HepG2 (cell line): ENCODE results near the gene PITX3. TPM values are rescaled to one million over a fixed set of nuclear protein-coding genes. Genes with fewer than 3 reads are reported as not detected.
A peak's percentile ranks its signal among the peaks of the same experiment; 100 is the strongest.

Experiments used
- AKAP8 ChIP-seq: sonication (generic); formaldehyde crosslinking; IDR thresholded peaks from 2 replicates; pipeline ENCODE4 v1.5.1; 2020; ENCODE audit warnings: mild to moderate bottlenecking, missing genetic modification reagents
- CREM ChIP-seq, 2 experiments: sonication (generic) in 1 of 2; formaldehyde crosslinking in 1 of 2; IDR thresholded peaks; 2 replicates each; pipeline versions ENCODE4 v1.4.0 to v1.6.1; 2016 to 2020; ENCODE audit warnings: antibody characterized with exemption in 1 of 2, mild to moderate bottlenecking in 1 of 2, missing genetic modification reagents in 1 of 2
- DNMT3B ChIP-seq: conservative IDR thresholded peaks from 2 replicates; pipeline ENCODE4 v1.6.1; 2016; ENCODE audit warnings: missing biosample characterization, control low read depth
- HNRNPLL ChIP-seq: fragments of 200-400 bp; formaldehyde crosslinking; IDR thresholded peaks from 2 replicates; pipeline ENCODE4 v1.6.1; 2017; ENCODE audit warnings: mild to moderate bottlenecking, low read depth, low read length; ENCODE audit not compliant: poor library complexity, severe bottlenecking
- IRX3 ChIP-seq: sonication (generic); formaldehyde crosslinking; IDR thresholded peaks from 2 replicates; pipeline ENCODE4 v1.8.1; 2023; ENCODE audit warnings: mild to moderate bottlenecking, low read depth, missing genetic modification reagents, borderline replicate concordance
- JUN ChIP-seq: sonication (generic); formaldehyde crosslinking; IDR thresholded peaks from 2 replicates; pipeline ENCODE4 v1.4.0; 2020; ENCODE audit warnings: mild to moderate bottlenecking, missing genetic modification reagents
- MBNL3 ChIP-seq: fragments of 250-450 bp; sonication (Bioruptor Pico); conservative IDR thresholded peaks from 2 replicates; pipeline ENCODE4 v1.8.0; 2022; ENCODE audit warnings: mild to moderate bottlenecking, inconsistent platforms
- MTERF4 ChIP-seq: sonication (generic); formaldehyde crosslinking; IDR thresholded peaks from 2 replicates; pipeline ENCODE4 v1.8.0; 2023; ENCODE audit warnings: mild to moderate bottlenecking, missing genetic modification reagents
- PAWR ChIP-seq: sonication (generic); formaldehyde crosslinking; IDR thresholded peaks from 2 replicates; pipeline ENCODE4 v1.4.0; 2020; ENCODE audit warnings: missing genetic modification reagents, mild to moderate bottlenecking, borderline replicate concordance
- PLRG1 ChIP-seq: fragments of 450-650 bp; conservative IDR thresholded peaks from 2 replicates; pipeline ENCODE4 v1.6.1; 2016
- RFX1 ChIP-seq: fragments of 450-650 bp; IDR thresholded peaks from 2 replicates; pipeline ENCODE4 v1.6.1; 2017
- RXRB ChIP-seq: IDR thresholded peaks from 2 replicates; pipeline ENCODE4 v1.6.1; 2016; ENCODE audit warnings: borderline replicate concordance, missing genetic modification reagents, missing compliant biosample characterization
- SIN3B ChIP-seq: fragments of 150-350 bp; IDR thresholded peaks from 2 replicates; pipeline ENCODE4 v1.6.1; 2014; ENCODE audit warnings: low read length
- SOX5 ChIP-seq: IDR thresholded peaks from 2 replicates; pipeline ENCODE4 v1.6.1; 2016; ENCODE audit warnings: borderline replicate concordance
- ZFP36 ChIP-seq: fragments of 150-350 bp; IDR thresholded peaks from 2 replicates; pipeline ENCODE4 v1.6.1; 2018; ENCODE audit warnings: borderline replicate concordance, low read length, low read depth; ENCODE audit not compliant: partially characterized antibody
- ZNF232 ChIP-seq: sonication (generic); formaldehyde crosslinking; IDR thresholded peaks from 2 replicates; pipeline ENCODE4 v1.4.0; 2020; ENCODE audit warnings: missing genetic modification reagents, borderline replicate concordance
- ZNF282 ChIP-seq: fragments of 450-650 bp; IDR thresholded peaks from 2 replicates; pipeline ENCODE4 v1.6.1; 2018; ENCODE audit not compliant: partially characterized antibody
- ZNF530 ChIP-seq: sonication (generic); formaldehyde crosslinking; IDR thresholded peaks from 2 replicates; pipeline ENCODE4 v1.5.0; 2020; ENCODE audit warnings: low read depth, mild to moderate bottlenecking, missing genetic modification reagents
- ZNF563 ChIP-seq: sonication (generic); formaldehyde crosslinking; IDR thresholded peaks from 2 replicates; pipeline ENCODE4 v1.8.0; 2022; ENCODE audit warnings: mild to moderate bottlenecking, moderate library complexity, missing genetic modification reagents
- ZNF746 ChIP-seq: sonication (generic); formaldehyde crosslinking; IDR thresholded peaks from 2 replicates; pipeline ENCODE4 v1.8.0; 2022; ENCODE audit warnings: mild to moderate bottlenecking, missing genetic modification reagents
- polyA plus RNA-seq, 8 experiments: library from polyadenylated mRNA; depleted of rRNA in 3 of 8; stranded (reverse) in 7 of 8; unstranded in 1 of 8; fragments of >200 nt; fragmentation: Illumina TruSeq in 4 of 8; extraction: Trizol in 4 of 8; gene quantifications; 2 replicates each; pipeline versions ENCODE4 v1.2.1 to v1.2.3, GENCODE V29; 2011 to 2016; ENCODE audit warnings: low read depth in 4 of 8, missing spikeins in 1 of 8, mixed read lengths in 1 of 8; ENCODE audit not compliant: insufficient read depth in 1 of 8
- total RNA-seq, 5 experiments: library from RNA; depleted of rRNA; stranded (reverse); fragments of >200 nt; fragmentation: Illumina TruSeq; extraction: Trizol; gene quantifications; 2 replicates each; pipeline ENCODE4 v1.2.3, GENCODE V29; 2016; ENCODE audit warnings: low read depth in 1 of 5
- TF ChIP-seq, protein P1 (sequence below): sonication (generic); formaldehyde crosslinking; conservative IDR thresholded peaks from 2 replicates; pipeline ENCODE4 v1.8.0; 2022; ENCODE audit warnings: low read depth, missing genetic modification reagents
- TF ChIP-seq, protein P2 (sequence below): sonication (generic); formaldehyde crosslinking; IDR thresholded peaks from 2 replicates; pipeline ENCODE4 v1.5.0; 2020; ENCODE audit warnings: mild to moderate bottlenecking, missing genetic modification reagents
- TF ChIP-seq, protein P3 (sequence below): sonication (generic); formaldehyde crosslinking; IDR thresholded peaks from 2 replicates; pipeline ENCODE4 v1.4.0; 2020; ENCODE audit warnings: missing genetic modification reagents

Gene PITX3
- total and polyA plus RNA-seq, 2 of the 13 experiments (the other 11 are each of a cell fraction or from before 2014, with no cell fraction given), result not detected

DNA sequence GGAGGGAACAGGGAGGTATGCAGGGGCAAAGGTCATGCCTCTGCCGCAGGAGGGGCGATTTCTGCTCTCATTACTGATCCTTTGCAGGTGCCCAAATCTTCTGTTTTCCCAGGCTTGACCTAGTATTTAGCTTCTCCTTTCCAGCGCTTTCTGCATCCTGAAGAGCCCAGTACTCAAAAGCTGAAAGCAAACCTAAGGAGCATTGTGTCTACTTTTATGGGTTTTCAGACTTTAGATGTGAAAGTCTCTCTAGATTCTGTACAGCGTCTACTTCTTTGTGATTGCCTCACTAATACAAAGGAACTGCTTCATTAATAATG is 4.6 kb upstream of the PITX3 start (continued):
- peak; percentile 43; the same call in 1 of the 2 replicates for TF ChIP-seq ZNF563 (CRISPR knock-in tag)
- TF ChIP-seq MTERF4 (CRISPR knock-in tag), result 0 out of 2 replicates have a peak, but pooled peaks have one; percentile 47
- TF ChIP-seq ZNF232 (CRISPR knock-in tag), result no peak
- no peak for TF ChIP-seq RFX1
- TF ChIP-seq PLRG1, result no peak
- TF ChIP-seq MBNL3 (CRISPR knock-in tag), result no peak
- no peak for TF ChIP-seq HNRNPLL
- TF ChIP-seq IRX3 (CRISPR knock-in tag), result no peak
- no peak for TF ChIP-seq RXRB
- TF ChIP-seq ZFP36, result no peak
- no peak for TF ChIP-seq PAWR
- no peak for TF ChIP-seq ZNF746 (CRISPR knock-in tag)
- no peak for TF ChIP-seq CREM (IDR thresholded peaks at IDR 0.05)
- no peak for TF ChIP-seq CREM (CRISPR knock-in tag; IDR thresholded peaks at IDR 0.05)
- peak; percentile 47; the same call in 1 of the 2 replicates for TF ChIP-seq DNMT3B (CRISPR knock-in tag)
- TF ChIP-seq, protein P1, sequence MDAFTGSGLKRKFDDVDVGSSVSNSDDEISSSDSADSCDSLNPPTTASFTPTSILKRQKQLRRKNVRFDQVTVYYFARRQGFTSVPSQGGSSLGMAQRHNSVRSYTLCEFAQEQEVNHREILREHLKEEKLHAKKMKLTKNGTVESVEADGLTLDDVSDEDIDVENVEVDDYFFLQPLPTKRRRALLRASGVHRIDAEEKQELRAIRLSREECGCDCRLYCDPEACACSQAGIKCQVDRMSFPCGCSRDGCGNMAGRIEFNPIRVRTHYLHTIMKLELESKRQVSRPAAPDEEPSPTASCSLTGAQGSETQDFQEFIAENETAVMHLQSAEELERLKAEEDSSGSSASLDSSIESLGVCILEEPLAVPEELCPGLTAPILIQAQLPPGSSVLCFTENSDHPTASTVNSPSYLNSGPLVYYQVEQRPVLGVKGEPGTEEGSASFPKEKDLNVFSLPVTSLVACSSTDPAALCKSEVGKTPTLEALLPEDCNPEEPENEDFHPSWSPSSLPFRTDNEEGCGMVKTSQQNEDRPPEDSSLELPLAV (CRISPR knock-in tag), result no peak
- TF ChIP-seq, protein P2, sequence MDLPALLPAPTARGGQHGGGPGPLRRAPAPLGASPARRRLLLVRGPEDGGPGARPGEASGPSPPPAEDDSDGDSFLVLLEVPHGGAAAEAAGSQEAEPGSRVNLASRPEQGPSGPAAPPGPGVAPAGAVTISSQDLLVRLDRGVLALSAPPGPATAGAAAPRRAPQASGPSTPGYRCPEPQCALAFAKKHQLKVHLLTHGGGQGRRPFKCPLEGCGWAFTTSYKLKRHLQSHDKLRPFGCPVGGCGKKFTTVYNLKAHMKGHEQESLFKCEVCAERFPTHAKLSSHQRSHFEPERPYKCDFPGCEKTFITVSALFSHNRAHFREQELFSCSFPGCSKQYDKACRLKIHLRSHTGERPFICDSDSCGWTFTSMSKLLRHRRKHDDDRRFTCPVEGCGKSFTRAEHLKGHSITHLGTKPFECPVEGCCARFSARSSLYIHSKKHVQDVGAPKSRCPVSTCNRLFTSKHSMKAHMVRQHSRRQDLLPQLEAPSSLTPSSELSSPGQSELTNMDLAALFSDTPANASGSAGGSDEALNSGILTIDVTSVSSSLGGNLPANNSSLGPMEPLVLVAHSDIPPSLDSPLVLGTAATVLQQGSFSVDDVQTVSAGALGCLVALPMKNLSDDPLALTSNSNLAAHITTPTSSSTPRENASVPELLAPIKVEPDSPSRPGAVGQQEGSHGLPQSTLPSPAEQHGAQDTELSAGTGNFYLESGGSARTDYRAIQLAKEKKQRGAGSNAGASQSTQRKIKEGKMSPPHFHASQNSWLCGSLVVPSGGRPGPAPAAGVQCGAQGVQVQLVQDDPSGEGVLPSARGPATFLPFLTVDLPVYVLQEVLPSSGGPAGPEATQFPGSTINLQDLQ (CRISPR knock-in tag), result no peak
- TF ChIP-seq JUN (CRISPR knock-in tag), result 0 out of 2 replicates have a peak, but pooled peaks have one; percentile 21
- no peak for TF ChIP-seq ZNF282
- TF ChIP-seq AKAP8 (CRISPR knock-in tag), result no peak
- TF ChIP-seq SOX5 (CRISPR knock-in tag), result no peak; the same call in 1 of the 2 replicates
- TF ChIP-seq ZNF530 (CRISPR knock-in tag), result no peak
- TF ChIP-seq SIN3B, result no peak
- TF ChIP-seq, protein P3, sequence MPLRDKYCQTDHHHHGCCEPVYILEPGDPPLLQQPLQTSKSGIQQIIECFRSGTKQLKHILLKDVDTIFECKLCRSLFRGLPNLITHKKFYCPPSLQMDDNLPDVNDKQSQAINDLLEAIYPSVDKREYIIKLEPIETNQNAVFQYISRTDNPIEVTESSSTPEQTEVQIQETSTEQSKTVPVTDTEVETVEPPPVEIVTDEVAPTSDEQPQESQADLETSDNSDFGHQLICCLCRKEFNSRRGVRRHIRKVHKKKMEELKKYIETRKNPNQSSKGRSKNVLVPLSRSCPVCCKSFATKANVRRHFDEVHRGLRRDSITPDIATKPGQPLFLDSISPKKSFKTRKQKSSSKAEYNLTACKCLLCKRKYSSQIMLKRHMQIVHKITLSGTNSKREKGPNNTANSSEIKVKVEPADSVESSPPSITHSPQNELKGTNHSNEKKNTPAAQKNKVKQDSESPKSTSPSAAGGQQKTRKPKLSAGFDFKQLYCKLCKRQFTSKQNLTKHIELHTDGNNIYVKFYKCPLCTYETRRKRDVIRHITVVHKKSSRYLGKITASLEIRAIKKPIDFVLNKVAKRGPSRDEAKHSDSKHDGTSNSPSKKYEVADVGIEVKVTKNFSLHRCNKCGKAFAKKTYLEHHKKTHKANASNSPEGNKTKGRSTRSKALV, result no peak
